ENCODE measurements around the gene NTM.
A peak's percentile ranks its signal among the peaks of the same experiment; 100 is the strongest.

Gene NTM

DNA sequence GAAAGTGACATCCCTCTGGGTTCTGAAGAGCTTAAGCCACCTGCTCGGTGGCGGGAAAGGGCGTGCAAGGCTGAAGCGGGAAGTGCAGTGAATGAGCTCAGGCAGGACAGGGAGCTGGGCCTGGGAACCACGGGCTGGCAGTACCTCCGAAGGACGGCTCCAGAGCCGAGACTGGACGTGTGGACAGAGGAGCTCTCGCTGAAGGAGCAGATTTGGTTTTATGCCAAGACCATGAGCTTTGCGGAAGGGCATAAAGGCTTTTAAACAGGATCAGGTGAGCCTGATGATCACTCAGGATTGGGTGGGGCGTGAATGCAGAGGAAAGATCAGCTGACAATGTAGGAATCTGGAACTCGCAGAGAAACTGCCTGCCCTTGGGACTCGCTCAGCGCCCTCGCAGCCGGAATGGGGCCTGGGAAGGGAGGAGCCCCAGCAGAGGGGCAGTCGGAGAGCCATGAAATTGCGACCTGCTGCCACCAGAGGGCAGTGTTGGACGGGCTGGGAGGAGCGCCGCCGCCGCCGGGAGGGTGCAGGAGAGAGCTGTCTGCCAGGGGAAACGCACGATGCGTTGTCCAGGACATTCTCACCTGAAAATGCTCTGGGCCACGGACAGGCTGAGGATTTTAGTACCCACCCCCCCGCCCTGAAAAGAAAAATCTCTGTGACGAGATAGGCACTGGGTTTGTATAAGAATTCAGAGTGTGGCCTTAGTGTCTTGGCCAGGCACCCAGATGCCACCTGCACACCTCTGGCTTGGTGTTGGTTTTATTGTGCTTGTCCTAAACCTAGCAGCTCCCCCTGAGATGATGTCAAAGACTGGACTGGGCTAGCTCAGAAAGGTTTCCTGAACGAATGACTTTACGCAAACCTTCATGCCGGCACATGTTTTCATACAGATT lies 324.4 kb downstream of the NTM start:
- H3K27ac ChIP-seq = peak overlapping the region; percentile 100
- H3K4me1 ChIP-seq = peaks cover 29% of the 10 kb centered on the region
- no peak overlapping the region for H2AFZ ChIP-seq
- H3K9me3 ChIP-seq (ENCODE audit: control insufficient read depth, low read length) = no peaks in the 10 kb centered on the region
- H3K36me3 ChIP-seq (ENCODE audit: control insufficient read depth, insufficient read depth, low read length) = no peaks in the 10 kb centered on the region
- H3K9ac ChIP-seq = no peak overlapping the region
- H3K79me2 ChIP-seq = peaks cover 6% of the 10 kb centered on the region
- peak overlapping the region; percentile 57 for H3K4me2 ChIP-seq (ENCODE audit: low read length)
- no peaks in the 10 kb centered on the region for H3K27me3 ChIP-seq (ENCODE audit: control insufficient read depth, insufficient read depth, low read length)
- TF ChIP-seq, protein P1, sequence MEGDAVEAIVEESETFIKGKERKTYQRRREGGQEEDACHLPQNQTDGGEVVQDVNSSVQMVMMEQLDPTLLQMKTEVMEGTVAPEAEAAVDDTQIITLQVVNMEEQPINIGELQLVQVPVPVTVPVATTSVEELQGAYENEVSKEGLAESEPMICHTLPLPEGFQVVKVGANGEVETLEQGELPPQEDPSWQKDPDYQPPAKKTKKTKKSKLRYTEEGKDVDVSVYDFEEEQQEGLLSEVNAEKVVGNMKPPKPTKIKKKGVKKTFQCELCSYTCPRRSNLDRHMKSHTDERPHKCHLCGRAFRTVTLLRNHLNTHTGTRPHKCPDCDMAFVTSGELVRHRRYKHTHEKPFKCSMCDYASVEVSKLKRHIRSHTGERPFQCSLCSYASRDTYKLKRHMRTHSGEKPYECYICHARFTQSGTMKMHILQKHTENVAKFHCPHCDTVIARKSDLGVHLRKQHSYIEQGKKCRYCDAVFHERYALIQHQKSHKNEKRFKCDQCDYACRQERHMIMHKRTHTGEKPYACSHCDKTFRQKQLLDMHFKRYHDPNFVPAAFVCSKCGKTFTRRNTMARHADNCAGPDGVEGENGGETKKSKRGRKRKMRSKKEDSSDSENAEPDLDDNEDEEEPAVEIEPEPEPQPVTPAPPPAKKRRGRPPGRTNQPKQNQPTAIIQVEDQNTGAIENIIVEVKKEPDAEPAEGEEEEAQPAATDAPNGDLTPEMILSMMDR (IDR thresholded peaks at IDR 0.05) = peak; percentile 84
- H3K4me3 ChIP-seq (ENCODE audit: low read depth, low read length) = peak overlapping the region; percentile 42

GRCh38 chr11:131695889-131696429 lies 325.5 kb downstream of the NTM start:
- Histone ChIP-seq H3K4me2 (ENCODE audit: low read length) (no peak overlapping the region), H3K36me3 (ENCODE audit: control insufficient read depth, insufficient read depth, low read length) (no peaks in the 10 kb centered on the region), H3K27ac (peak overlapping the region; percentile 68), H2AFZ (peak overlapping the region; percentile 56), H3K4me1 (peaks cover 25% of the 10 kb centered on the region), H3K4me3 (ENCODE audit: low read depth, low read length) (no peak overlapping the region), H3K27me3 (ENCODE audit: control insufficient read depth, insufficient read depth, low read length) (no peaks in the 10 kb centered on the region), H3K9ac (no peak overlapping the region), H3K79me2 (peaks cover 6% of the 10 kb centered on the region), H3K9me3 (ENCODE audit: control insufficient read depth, low read length) (no peaks in the 10 kb centered on the region)
- TF ChIP-seq, protein P1 (IDR thresholded peaks at IDR 0.05) = no peak

- TF ChIP-seq, protein P1 (IDR thresholded peaks at IDR 0.05) = no peak
- H3K27ac ChIP-seq = peak overlapping the region; percentile 68
- peak overlapping the region; percentile 44 for H2AFZ ChIP-seq
- no peaks in the 10 kb centered on the region for H3K9me3 ChIP-seq (ENCODE audit: control insufficient read depth, low read length)
- no peak overlapping the region for H3K4me3 ChIP-seq (ENCODE audit: low read depth, low read length)
- H3K36me3 ChIP-seq (ENCODE audit: control insufficient read depth, insufficient read depth, low read length) = no peaks in the 10 kb centered on the region
- H3K27me3 ChIP-seq (ENCODE audit: control insufficient read depth, insufficient read depth, low read length) = no peaks in the 10 kb centered on the region
- H3K9ac ChIP-seq = no peak overlapping the region
- peaks cover 6% of the 10 kb centered on the region for H3K79me2 ChIP-seq
- peaks cover 25% of the 10 kb centered on the region for H3K4me1 ChIP-seq
- no peak overlapping the region for H3K4me2 ChIP-seq (ENCODE audit: low read length)
These were observed 326.3 kb downstream of the NTM start for GRCh38 chr11:131696690-131697089.

- no peak overlapping the region for H2AFZ ChIP-seq
- no peak overlapping the region for H3K27ac ChIP-seq
- H3K4me2 ChIP-seq (ENCODE audit: low read length) = no peak overlapping the region
- no peak overlapping the region for H3K9ac ChIP-seq
- no peak overlapping the region for H3K4me3 ChIP-seq (ENCODE audit: low read depth, low read length)
- no peaks in the 10 kb centered on the region for H3K36me3 ChIP-seq (ENCODE audit: control insufficient read depth, insufficient read depth, low read length)
- TF ChIP-seq, protein P1 (IDR thresholded peaks at IDR 0.05) = no peak
- H3K79me2 ChIP-seq = peaks cover 4% of the 10 kb centered on the region
- H3K4me1 ChIP-seq = no peaks in the 10 kb centered on the region
- no peaks in the 10 kb centered on the region for H3K27me3 ChIP-seq (ENCODE audit: control insufficient read depth, insufficient read depth, low read length)
- H3K9me3 ChIP-seq (ENCODE audit: control insufficient read depth, low read length) = no peaks in the 10 kb centered on the region
These were observed 332.9 kb downstream of the NTM start for GRCh38 chr11:131703311-131703710.

Data from parathyroid adenoma (tissue), 2 donors.